ENCODE measurements around the gene JPH2.

Gene JPH2

GRCh38 chr20:44160133-44160532, 26.9 kb downstream of the JPH2 start:
- Histone ChIP-seq H3K27me3 (ENCODE audit: insufficient read depth, poor library complexity, severe bottlenecking) (no peaks in the 10 kb centered on the region), H3K27ac (replicated peaks) (no peak overlapping the region), H3K4me3 (replicated peaks; ENCODE audit: insufficient read depth, low read length) (no peak overlapping the region)
- TF ChIP-seq SPI1 (IDR thresholded peaks at IDR 0.05; ENCODE audit: borderline replicate concordance, low read depth) (no peak), GABPA (IDR thresholded peaks at IDR 0.05; ENCODE audit: low read depth) (no peak), REST (IDR thresholded peaks at IDR 0.05; ENCODE audit: insufficient replicate concordance, low read depth) (no peak), CTCF (IDR thresholded peaks at IDR 0.05; ENCODE audit: insufficient read depth, low read length) (no peak)
- no peak for DNase-seq (ENCODE audit: low read depth in 1 of 2, low spot score in 1 of 2)

- TF ChIP-seq GABPA (IDR thresholded peaks at IDR 0.05; ENCODE audit: low read depth) (no peak), CTCF (IDR thresholded peaks at IDR 0.05; ENCODE audit: insufficient read depth, low read length) (no peak), SPI1 (IDR thresholded peaks at IDR 0.05; ENCODE audit: borderline replicate concordance, low read depth) (no peak), REST (IDR thresholded peaks at IDR 0.05; ENCODE audit: insufficient replicate concordance, low read depth) (no peak), POLR2AphosphoS5 (IDR thresholded peaks at IDR 0.05; ENCODE audit: low read depth) (no peak)
- no peak overlapping the region for H3K4me3 ChIP-seq (replicated peaks; ENCODE audit: insufficient read depth, low read length)
- no peak for DNase-seq (ENCODE audit: low read depth in 1 of 2, low spot score in 1 of 2)
- no peaks in the 10 kb centered on the region for H3K27me3 ChIP-seq (ENCODE audit: insufficient read depth, poor library complexity, severe bottlenecking)
- H3K27ac ChIP-seq (replicated peaks): no peak overlapping the region
These were observed 27.3 kb downstream of the JPH2 start for GRCh38 chr20:44159711-44160110.

GRCh38 chr20:44159125-44159524, 27.9 kb downstream of the JPH2 start:
- no peak overlapping the region for H3K4me3 ChIP-seq (replicated peaks; ENCODE audit: insufficient read depth, low read length)

More at GRCh38 chr20:44159125-44159524, 27.9 kb downstream of the JPH2 start:
- TF ChIP-seq CTCF (IDR thresholded peaks at IDR 0.05; ENCODE audit: insufficient read depth, low read length) (no peak), GABPA (IDR thresholded peaks at IDR 0.05; ENCODE audit: low read depth) (no peak), POLR2AphosphoS5 (IDR thresholded peaks at IDR 0.05; ENCODE audit: low read depth) (no peak), REST (IDR thresholded peaks at IDR 0.05; ENCODE audit: insufficient replicate concordance, low read depth) (no peak), SPI1 (IDR thresholded peaks at IDR 0.05; ENCODE audit: borderline replicate concordance, low read depth) (no peak)
- Histone ChIP-seq H3K27ac (replicated peaks) (no peak overlapping the region), H3K27me3 (ENCODE audit: insufficient read depth, poor library complexity, severe bottlenecking) (no peaks in the 10 kb centered on the region)
- no peak for DNase-seq (ENCODE audit: low read depth in 1 of 2, low spot score in 1 of 2)

All from HL-60 (cell line).